HEK293 (cell line): Measurements from ENCODE around the gene ACVRL1.

Source experiments
- KLF10 ChIP-seq: fragments of 450-650 bp; IDR thresholded peaks from 2 replicates; pipeline ENCODE4 v1.5.1; 2018; ENCODE audit warnings: missing biosample characterization, mild to moderate bottlenecking, missing genetic modification characterization
- ZNF169 ChIP-seq: fragments of 450-650 bp; formaldehyde crosslinking; IDR thresholded peaks from 2 replicates; pipeline ENCODE4 v1.5.1; 2016; ENCODE audit warnings: missing biosample characterization, missing genetic modification characterization

GRCh38 chr12:51924551-51925319 lies 17.4 kb downstream of the ACVRL1 start:
- TF ChIP-seq ZNF169 (tag by site-specific recombination) = no peak
- no peak for TF ChIP-seq KLF10 (tag by site-specific recombination)
